ENCODE results near the gene PLCL1.

PLCL1 gene

DNA sequence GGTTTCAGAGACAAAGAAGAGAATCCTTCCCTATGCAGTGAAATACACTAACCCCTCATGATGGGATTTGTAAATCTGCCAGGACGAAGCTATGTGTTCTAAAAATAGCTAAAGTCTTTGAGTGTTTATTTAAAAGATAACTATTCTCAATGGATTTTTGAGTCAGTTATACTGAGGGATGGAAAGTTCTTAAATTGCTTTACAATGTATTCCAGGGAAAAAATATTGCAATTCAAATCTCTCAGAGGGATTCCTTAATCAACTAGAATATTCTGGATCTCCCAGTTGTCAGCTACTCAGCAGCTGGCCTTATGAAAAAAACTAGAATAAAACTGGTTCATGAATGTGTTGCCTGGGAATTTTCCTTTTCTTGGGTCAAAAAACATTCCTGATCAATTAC is 312.4 kb downstream of the PLCL1 start:
- no peak for DNase-seq (ENCODE audit: low read depth in 2 of 2)

DNA sequence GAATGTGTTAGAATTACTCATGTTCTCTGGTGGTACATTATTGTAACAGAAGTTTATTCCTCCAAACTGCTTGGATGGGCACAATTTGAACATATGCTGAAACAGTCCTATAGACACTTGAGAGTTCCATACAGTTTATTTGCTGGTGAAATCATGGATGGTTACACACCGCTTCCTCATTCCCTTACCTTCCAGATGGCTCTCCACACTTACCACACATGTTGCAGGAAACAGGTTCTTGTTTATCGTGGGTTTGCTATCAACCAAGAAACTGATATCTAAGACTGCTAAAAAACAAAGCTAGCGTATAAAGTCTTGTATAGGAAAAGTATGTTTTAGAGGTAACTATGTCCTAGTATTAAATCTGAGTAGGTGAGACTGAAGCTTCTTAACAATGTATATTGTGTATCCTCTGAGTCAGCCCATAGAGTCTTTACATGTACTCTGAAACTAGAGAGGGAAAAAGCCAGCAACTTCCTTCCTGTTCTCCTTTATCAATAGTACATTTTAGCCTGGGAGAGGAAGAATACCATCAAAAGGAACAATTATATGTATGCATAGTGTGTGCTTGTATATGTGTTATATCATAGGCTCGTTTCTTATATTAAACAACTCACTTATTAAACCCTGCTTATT is 313.1 kb downstream of the PLCL1 start:
- DNase-seq (ENCODE audit: low read depth in 2 of 2), result no peak

DNA sequence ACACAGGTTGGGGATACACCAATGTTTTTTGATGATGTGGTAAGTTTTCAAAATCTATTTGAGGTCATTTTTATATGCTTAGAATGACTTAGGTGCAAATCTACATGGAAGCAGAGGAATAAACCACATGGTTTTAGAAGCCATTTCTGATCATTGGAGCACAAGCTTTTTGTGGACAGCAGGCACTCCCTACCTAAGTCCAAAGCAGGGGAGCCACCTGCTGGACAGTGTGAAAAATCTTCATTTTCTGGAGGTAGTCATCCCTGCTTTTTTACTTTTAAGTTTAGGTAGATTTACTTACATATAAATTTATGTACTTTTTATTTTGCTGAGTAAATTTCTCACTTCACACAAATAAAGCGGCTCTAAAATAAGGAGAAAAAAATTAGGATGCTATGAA is 323.2 kb downstream of the PLCL1 start:
- DNase-seq (ENCODE audit: low read depth in 2 of 2), result peak in 1 of 2 donors; percentile 15

DNA sequence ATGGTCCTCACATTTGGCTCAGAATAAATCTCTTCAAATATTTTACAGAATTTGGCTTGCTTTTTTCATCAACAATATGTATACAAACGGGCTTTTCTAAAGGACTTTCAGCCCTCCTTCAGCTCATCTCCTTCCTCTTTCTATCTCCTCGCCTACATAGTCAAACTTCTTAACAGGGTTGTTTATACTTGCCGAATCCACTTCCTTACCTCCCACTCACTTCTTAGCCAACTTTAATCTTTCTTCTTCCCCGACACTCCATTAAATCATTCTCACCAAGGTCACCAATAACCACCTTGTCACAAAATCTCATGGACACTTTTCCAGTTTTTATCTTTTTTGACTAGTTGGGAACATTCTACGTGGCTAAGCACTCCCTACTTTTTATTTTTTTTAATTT is 325.2 kb downstream of the PLCL1 start:
- no peak for DNase-seq (ENCODE audit: low read depth in 2 of 2)

DNA sequence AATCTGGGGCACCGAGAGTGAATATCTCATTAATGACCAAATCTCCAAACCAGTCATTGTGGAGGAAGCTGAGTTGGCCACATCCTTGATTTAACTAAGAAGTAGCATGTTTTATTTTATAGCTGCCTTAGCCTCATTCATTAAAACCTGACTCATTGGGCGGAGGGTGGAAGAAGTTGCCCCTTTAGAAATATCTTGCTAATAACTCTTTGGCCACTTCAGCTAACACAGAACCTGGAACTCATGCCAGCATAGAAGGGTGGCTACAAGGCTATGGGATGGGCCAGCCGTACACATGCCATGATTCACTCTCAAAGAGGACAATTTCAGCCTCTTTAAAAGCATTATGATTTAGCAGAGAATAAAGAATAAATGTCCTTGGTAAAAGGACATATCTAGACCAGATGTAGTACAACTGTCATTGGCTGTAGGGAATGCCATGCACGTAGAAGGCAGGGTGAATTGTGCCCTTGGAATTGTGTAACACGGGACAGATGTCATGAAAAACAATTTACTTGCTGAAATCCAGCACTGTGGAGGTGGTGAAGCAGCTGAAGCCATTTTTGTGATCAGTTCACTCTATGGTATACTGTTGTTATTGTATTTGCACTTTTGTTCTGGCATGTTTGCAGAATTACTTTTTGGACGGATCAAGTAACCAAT is 330.0 kb downstream of the PLCL1 start:
- DNase-seq (ENCODE audit: low read depth in 2 of 2), result no peak

DNA sequence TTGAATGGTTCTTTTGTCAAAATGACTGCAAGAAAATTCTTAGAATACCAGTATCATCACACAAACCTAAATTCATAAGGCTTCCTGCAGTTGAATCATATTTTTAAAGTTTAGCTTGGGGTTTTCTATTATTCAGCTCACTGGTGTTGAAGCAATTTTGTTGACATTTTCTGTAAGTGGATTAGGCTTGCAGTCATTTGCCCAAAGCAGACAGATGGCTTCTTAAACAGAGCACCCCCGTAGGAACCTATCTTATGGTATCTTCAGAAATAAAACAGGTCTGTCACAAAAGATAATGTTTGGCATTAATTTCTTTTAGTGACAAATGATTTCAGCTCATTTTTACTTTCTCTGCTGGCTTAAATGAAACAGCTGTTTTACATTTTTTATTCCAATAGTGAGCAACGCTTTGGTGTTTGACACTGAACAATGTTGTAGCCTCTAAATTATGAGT is 331.1 kb downstream of the PLCL1 start:
- DNase-seq (ENCODE audit: low read depth in 2 of 2), result no peak

DNA sequence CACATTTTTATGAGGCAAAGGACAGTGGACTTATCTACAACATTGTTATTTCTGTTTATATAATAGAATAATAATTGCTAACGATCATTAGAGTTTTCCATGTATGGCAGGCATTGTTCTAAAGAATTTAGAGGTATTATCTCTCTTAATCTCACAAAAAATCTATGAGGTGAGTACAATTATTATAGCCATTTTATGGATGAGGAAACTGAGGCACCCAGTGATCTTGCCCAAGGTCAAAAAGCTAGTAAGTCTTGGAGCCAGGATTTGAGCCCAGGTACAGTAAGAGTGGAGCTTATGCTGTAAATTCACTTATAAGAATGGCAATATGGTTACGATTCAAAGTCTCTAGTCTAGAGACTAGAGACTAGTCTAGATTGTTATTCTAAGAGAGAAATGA is 331.7 kb downstream of the PLCL1 start:
- no peak for DNase-seq (ENCODE audit: low read depth in 2 of 2)

DNA sequence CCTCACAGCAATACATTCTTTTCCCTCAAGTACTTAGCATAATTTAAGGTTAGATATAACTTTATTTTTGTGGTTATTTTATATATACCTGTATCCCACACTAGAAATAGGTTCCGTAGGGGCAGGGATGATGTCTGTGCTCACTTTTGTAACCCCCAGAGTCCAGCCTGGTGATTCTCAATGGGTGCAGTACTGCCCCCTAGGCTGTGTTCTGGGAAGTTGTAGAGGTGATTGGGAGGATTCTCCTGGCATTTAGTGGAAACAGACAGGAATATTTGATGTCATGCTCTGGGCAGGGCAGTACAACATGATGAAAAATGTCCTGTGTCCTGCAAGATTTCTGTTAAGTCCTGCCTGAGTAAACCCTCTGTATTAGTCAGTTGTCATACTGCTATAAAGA is 333.3 kb downstream of the PLCL1 start:
- no peak for DNase-seq (ENCODE audit: low read depth in 2 of 2)

DNA sequence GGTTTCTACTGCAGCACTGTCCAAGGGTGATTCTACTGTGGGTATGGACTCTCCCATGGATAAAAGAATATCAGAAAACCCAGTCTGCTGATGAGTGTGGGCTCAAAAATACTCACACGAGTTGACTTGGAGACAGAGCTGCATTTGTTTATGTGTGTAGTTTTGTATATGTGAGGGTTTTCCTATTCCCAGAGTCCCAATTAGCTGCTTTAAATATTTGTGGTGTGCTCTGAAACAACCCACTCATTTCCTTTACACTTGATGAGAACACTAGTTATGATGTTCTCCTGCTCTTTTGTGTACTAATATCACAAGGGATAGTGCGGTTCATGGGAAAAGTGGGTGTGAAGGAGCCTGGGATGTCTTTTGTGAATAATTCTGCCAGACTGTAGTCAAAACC is 337.3 kb downstream of the PLCL1 start:
- DNase-seq (ENCODE audit: low read depth in 2 of 2), result no peak

DNA sequence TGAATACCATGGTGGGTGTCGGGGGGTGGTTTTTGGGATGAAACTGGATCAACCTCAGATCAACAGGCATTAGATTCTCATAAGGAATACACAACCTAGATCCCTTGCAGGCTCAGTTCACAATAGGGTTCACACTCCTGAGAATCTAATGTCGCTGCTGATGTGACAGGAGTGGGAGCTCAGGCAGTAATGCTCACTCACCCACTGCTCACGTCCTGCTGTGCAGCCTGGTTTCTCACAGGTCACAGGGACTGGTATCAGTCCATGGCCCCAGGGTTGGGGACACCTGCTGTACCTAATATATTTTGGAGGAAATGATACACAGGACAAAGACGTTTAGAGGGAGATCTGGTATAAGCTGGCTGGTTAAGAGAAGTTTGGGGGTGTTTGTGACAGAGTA is 338.8 kb downstream of the PLCL1 start:
- DNase-seq (ENCODE audit: low read depth in 2 of 2), result no peak

DNA sequence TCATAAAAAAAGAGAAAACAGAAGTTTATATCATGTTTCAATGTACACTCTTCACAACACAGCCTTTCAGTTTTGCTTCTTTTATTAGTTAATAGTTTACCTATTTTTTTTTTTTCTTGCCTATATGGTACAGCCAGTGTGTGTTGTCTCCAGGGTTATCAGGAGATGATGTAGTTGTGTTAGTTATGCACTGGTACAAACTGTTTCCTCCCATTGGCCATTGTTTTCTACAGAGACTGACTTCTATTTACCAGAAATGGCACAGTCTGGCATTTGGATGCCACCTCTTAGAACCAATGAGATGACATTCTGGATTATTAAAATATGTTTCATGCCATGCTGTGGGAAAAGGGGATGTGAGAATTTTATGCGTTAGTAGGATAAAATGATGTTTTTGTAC is 339.4 kb downstream of the PLCL1 start:
- no peak for DNase-seq (ENCODE audit: low read depth in 2 of 2)

DNA sequence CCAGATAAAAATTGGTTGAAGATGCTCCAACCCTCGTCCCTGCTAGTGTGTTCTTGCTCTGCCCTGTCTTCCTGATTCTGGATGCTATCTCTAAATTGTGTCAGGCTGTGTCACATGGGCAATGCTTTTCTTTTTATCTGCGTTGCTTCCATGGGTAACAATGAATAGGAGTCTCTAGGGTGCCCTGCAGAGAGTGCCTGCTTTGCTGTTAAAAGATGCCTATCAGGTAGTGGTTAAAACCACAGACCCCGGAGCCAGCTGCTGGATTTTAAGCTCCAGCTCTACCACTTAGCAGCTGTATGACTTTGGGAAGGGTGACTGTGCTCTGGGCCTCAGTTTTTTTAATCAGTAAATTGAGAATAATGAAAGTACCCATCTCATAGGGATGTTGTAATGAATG is 340.3 kb downstream of the PLCL1 start:
- DNase-seq (ENCODE audit: low read depth in 2 of 2), result no peak

DNA sequence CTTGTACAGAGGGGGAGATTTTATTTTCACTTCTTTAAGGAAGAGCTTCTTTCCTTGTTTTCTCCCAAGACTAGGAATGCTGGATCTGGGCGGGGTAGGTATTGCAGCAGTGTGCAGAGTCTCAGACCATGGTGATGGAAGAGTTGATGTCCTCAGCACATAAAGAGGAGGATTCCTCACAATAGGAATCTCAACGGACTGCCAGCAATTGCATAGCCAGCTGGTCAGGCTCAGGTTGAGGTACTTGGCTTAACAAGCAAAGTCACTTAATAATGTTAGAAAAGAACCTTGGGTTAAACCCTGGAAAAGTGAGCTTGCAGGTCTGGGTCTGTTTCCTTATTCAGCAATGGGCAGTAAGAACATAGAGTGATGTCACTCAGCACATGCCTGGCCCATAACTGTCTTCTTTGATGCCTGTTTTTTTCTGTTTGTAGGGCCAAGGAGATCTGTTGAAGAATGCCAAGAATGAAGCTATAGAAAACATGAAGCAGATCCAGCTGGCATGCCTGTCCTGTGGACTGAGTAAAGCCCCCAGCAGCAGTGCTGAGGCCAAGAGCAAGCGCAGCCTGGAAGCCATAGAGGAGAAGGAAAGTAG is 342.1 kb downstream of the PLCL1 start:
- DNase-seq (ENCODE audit: low read depth in 2 of 2), result no peak

DNA sequence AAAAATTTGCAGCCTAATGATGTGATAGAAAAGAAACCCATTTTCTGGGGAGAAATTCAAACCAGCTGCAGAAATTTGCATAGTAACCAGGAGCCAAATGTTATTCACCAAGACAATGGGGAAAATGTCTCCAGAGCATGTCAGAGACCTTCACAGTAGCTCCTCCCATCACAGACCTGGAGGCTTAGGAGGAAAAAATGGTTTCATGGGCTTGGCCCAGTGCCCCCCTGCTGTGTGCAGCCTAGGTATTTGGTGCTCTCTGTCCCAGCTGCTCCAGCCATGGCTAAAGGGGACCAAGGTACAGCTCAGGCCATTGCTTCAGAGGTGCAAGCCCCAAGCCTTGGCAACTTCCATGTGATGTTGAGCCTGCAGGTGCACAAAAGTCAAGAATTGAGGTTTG is 352.9 kb downstream of the PLCL1 start:
- DNase-seq (ENCODE audit: low read depth in 2 of 2), result no peak

DNA sequence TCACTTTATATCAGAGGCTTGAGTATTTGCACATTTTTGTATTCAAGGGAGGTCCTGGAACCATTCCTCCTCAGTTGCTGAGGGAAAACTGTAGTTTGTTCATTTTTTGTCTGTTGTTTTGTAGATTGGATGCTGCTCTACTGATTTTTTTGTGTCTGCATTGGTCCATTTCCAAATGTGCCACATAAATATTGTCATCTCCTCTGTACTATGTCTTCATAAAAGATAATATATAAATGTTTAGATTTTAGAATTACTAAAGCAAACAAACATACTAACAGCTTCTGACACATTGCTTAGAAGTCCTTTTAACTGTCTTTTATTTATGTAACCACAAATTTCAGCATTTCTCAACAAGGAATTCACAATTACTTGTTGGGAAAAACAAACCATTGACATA is 356.8 kb downstream of the PLCL1 start:
- DNase-seq (ENCODE audit: low read depth in 2 of 2), result no peak

DNA sequence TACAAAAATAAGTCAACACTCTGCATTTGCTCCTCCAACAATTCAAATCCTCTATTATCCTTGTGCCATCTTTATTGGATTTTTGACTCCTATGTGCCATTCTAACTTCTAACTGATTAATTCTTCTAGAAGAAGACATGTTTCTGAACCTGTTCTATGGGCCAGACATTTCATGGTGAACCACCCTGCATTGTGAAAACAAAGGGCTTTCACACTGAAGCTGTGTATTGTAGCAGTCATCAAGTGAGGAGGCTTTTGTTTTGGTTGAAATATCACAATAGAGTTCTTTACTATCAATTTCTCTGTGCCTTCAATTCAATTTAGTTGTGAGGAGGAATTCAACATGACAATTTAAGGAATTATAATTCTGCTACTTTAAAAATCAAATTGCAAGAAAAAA is 357.9 kb downstream of the PLCL1 start:
- no peak for DNase-seq (ENCODE audit: low read depth in 2 of 2)

DNA sequence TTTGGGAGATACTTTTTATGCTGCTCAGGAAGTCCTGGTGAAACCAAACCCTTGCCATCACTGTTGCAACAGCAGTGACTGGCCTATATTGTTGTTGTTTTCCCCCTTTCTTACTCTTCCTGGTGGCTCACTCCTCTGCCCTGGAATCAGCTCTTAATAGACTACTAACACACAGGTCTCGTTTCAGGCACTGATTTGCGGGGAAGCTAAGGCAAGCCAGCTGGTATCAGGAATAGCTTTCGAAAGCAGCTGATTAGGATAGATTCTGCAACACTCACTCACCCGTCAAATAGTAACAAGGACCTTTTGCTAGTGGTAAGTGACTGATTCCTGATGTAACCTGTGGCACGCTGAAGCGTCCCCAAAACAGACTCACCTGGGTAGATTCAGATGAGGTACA is 360.4 kb downstream of the PLCL1 start:
- DNase-seq (ENCODE audit: low read depth in 2 of 2), result no peak

DNA sequence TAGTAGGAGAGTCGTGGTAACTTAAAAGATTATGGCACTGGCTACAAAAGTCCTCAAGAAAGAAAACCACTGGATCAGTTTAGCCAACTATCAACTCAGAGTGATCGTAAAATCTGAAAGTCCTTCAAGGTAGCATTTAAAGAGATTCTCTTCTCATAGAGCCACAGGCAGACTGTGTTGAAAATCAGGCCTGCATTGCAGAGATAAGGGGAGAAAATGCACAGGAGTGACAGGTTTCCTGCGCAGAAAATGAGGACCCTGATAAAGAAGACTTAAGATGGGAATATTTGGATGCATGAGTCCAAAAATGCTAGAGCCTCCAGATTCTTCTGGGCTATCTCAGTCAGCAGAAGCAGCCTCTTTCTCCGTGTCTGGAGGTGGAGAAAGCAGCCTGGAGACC is 360.9 kb downstream of the PLCL1 start:
- no peak for DNase-seq (ENCODE audit: low read depth in 2 of 2)

DNA sequence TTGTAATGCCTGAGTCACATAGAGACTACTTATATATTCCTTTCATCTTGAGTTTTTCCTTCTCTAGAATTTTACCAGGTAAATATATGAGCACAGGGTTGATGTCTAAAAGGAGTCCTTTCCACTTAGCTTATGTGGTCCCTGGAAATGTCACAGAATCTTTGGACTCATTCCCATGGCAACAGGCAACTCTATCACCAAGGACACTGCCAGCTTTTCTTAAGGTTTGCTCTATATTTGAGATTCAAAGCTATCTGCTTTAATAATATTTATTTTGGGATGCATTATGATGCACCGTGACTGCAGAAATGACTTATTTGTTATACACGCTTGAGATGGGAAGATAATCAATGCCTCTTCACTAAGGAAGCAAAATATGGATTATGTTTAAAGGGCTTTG is 363.0 kb downstream of the PLCL1 start:
- no peak for DNase-seq (ENCODE audit: low read depth in 2 of 2)

DNA sequence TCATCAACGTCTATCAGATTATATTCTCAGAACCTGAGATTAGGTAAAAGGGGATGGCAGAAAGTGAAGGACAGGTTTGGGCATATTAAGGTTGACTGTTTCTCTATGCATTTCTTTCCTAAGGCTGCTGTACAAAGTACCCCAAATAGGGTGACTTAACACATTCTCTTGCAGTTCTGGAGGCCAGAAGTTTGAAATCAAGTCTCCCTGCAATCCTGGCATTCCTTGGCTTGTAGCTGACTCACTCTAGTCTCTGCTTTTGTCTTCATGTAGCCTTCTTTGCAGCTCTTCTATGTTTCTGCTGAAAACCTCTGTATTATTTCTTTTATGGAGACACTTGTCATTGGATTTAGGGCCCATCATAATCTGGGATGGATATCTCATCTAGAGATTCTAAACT is 364.3 kb downstream of the PLCL1 start:
- no peak for DNase-seq (ENCODE audit: low read depth in 2 of 2)

DNA sequence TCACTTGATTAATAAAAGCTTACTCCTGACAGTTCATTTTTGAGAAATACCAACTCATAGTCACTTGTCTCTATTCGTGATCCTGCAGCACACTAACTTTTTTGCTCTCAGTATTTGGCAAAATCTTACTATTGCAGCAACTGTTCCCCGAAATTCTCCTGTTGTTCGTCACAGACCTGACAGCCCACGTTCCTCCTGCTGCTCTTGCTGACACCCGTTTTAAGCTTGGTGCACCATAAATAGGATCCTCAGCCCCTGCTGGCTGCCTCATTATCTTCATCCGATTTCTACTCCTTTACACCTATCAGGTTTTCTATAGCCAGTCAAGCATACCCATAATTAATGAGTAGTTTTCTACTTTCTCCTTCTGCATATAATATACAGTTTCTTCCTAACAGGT is 368.8 kb downstream of the PLCL1 start:
- no peak for DNase-seq (ENCODE audit: low read depth in 2 of 2)

DNA sequence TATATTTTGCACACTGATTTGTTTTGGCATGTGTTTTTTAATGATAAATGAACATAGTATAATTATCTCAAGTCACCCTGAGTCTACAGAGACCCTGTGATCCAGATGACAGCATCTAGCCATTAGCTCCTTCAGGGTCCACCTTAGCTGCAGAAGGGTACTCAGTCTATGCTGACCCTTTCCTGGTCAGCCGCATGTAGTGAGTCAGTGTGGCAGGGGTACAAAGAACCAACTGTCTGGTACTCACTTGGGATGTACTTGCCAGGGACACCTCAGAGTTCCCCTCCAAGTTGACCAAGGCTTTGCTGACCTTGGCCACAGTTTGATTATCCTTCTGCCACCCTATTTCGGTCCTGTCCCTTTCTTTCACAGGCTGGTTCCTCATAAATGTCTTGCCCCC is 369.5 kb downstream of the PLCL1 start:
- no peak for DNase-seq (ENCODE audit: low read depth in 2 of 2)

DNA sequence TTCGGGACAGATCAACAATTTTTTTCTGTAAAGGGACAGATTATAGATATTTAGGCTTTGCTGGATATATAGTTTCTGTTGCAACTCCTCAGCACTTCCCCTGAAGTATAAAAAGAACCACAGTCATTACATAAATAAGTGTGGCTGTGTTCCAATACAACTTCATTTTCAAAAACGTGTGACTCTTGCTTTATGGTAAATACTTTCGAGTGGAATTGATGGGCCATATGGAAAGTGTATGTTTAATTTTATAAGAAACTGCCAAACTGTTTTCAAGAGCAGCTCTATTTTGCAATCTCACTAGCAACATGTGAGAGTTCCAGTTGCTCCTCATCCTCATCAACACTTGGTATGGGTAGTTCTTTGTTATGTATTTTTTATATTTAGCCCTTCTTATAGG is 370.9 kb downstream of the PLCL1 start:
- no peak for DNase-seq (ENCODE audit: low read depth in 2 of 2)

DNA sequence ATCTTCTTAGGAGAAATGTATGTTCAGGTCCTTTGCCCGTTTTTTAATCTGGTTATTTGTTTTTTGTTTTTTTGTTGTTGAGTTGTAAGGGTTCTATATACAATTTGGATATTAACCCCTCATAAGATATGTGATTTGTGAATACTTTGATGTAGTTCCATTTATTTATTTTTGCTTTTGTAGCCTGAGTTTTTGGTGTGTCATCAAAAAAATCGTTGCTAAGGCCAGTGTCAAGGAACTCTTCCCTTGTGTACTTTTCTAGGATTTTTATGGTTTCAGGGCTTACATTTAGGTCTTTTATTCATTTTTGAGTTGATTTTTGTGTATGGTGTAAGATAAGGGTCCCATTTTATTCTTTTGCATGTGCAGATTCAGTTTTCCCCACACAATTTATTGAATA is 372.6 kb downstream of the PLCL1 start:
- no peak for DNase-seq (ENCODE audit: low read depth in 2 of 2)
